SKM-1 treated with dmso at 0.1 percent for 144 hours (cell line): Measurements from ENCODE around the gene FTCD.

Source experiments
- DNase-seq: peaks from one replicate; lab custom pipeline; 2025; ENCODE audit not compliant: unreplicated experiment; lab: John Stamatoyannopoulos, UW

FTCD gene

GRCh38 chr21:46124083-46124925, 31.1 kb downstream of the FTCD start:
- DNase-seq, result no peak

GRCh38 chr21:46122758-46123683, 32.4 kb downstream of the FTCD start:
- DNase-seq, result no peak

GRCh38 chr21:46122237-46122671, 33.1 kb downstream of the FTCD start:
- no peak for DNase-seq

- no peak for DNase-seq
Observed at GRCh38 chr21:46121286-46122221, 33.8 kb downstream of the FTCD start.

- DNase-seq, result no peak
Observed at GRCh38 chr21:46120301-46121285, 34.8 kb downstream of the FTCD start.

GRCh38 chr21:46119637-46120271, 35.6 kb downstream of the FTCD start:
- no peak for DNase-seq

GRCh38 chr21:46119144-46119636, 36.2 kb downstream of the FTCD start:
- DNase-seq, result no peak

- DNase-seq, result no peak
Observed at GRCh38 chr21:46118316-46119143, 36.8 kb downstream of the FTCD start.

GRCh38 chr21:46117586-46118315, 37.6 kb downstream of the FTCD start:
- DNase-seq, result no peak

GRCh38 chr21:46116776-46117585, 38.4 kb downstream of the FTCD start:
- DNase-seq, result no peak

GRCh38 chr21:46116189-46116775, 39.1 kb downstream of the FTCD start:
- no peak for DNase-seq

GRCh38 chr21:46115441-46116188, 39.8 kb downstream of the FTCD start:
- no peak for DNase-seq

- DNase-seq, result no peak
Observed at GRCh38 chr21:46114963-46115362, 40.4 kb downstream of the FTCD start.

- no peak for DNase-seq
Observed at GRCh38 chr21:46113497-46114176, 41.7 kb downstream of the FTCD start.

GRCh38 chr21:46112725-46113215, 42.6 kb downstream of the FTCD start:
- DNase-seq, result no peak
